Thyroid gland (tissue), 4 donors: ENCODE measurements around the gene TSEN34.
"Not testable (repeated sequence)": the region's sequence is repeated elsewhere in the genome, so short reads cannot be mapped to it uniquely, and the experiment has no call there.

Experiments used
- POLR2A ChIP-seq, 2 donors: fragments of 450-650 bp; IDR thresholded peaks; one replicate each; pipeline ENCODE4 v1.6.1; 2017; ENCODE audit warnings: antibody characterized with exemption in 2 of 2, mild to moderate bottlenecking in 2 of 2, moderate library complexity in 1 of 2
- TF ChIP-seq, protein P1 (sequence below), 6 experiments: fragments of 200-600 bp in 3 of 6; fragments of 450-650 bp in 3 of 6; sonication (generic) in 3 of 6; IDR thresholded peaks; one replicate each; pipeline ENCODE4 v1.5.1; 2016 to 2019; ENCODE audit warnings: antibody characterized with exemption in 6 of 6, mild to moderate bottlenecking in 2 of 6, inconsistent platforms in 1 of 6, moderate library complexity in 1 of 6

DNA sequence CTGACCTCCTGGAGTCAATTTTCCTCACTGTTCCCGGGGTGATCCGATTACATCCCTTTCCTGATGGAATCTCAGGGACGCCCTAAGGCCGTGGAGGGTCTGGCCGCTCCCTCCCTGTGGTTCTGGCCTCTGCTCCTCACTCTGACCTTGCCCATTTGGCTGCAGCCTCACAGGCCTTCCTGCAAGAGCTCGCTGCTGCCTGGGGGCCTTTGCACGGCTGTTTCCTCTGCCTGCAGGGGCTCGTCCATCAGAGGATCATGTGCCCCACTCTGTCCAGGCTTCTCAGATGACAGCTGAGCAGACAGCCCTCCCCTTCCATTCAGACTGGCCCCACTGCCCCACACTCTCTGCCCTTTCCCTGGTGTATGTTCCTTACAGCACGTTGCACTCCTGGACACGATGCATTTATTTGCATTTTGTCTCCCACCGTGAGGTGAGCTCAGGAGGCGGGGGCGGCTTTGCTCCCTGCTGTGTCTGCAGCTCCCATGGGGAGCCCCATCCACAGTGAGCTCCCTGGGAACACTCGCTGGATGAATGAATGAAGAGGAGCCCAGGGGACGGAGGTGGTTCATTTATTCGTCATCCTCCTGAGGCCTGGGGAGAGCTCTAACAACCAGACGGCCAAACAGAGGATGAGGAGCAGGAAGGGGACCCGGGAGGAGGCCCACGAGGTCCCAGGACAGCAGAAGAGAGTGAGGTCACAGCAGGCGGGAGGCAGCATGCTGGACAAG lies 26.6 kb downstream of the TSEN34 start:
- TF ChIP-seq POLR2A (IDR thresholded peaks at IDR 0.05), result not testable (repeated sequence)
- TF ChIP-seq, protein P1, sequence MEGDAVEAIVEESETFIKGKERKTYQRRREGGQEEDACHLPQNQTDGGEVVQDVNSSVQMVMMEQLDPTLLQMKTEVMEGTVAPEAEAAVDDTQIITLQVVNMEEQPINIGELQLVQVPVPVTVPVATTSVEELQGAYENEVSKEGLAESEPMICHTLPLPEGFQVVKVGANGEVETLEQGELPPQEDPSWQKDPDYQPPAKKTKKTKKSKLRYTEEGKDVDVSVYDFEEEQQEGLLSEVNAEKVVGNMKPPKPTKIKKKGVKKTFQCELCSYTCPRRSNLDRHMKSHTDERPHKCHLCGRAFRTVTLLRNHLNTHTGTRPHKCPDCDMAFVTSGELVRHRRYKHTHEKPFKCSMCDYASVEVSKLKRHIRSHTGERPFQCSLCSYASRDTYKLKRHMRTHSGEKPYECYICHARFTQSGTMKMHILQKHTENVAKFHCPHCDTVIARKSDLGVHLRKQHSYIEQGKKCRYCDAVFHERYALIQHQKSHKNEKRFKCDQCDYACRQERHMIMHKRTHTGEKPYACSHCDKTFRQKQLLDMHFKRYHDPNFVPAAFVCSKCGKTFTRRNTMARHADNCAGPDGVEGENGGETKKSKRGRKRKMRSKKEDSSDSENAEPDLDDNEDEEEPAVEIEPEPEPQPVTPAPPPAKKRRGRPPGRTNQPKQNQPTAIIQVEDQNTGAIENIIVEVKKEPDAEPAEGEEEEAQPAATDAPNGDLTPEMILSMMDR (IDR thresholded peaks at IDR 0.05), result not testable (repeated sequence)
